ENCODE data around the gene CD6. TPM values are rescaled to one million over a fixed set of nuclear protein-coding genes. Genes with fewer than 3 reads are reported as not detected.

CD6 gene
- total and polyA plus RNA-seq, 2 donors (not counting 3 experiments of a cell fraction or from before 2014, with no cell fraction given) = not detected

- H3K4me2 ChIP-seq (ENCODE audit: insufficient read depth, low read length) = no peak overlapping the region
- no peak for DNase-seq (ENCODE audit: low read depth, low spot score)
- TF ChIP-seq MAX (IDR thresholded peaks at IDR 0.05; ENCODE audit: insufficient read depth, insufficient read length) = no peak
- no peak for TF ChIP-seq JUN (IDR thresholded peaks at IDR 0.05; ENCODE audit: borderline replicate concordance, insufficient read depth, insufficient read length, low read depth)
- no peak for TF ChIP-seq FOS (IDR thresholded peaks at IDR 0.05; ENCODE audit: borderline replicate concordance, insufficient read depth, low read length)
- TF ChIP-seq GATA2 (IDR thresholded peaks at IDR 0.05; ENCODE audit: insufficient read depth, insufficient read length, low read depth, low read length) = no peak
- TF ChIP-seq POLR2A (IDR thresholded peaks at IDR 0.05; ENCODE audit: low read depth, low read length) = no peak
- TF ChIP-seq EZH2 (IDR thresholded peaks at IDR 0.05; ENCODE audit: borderline replicate concordance, low read depth, low read length, severe bottlenecking) = no peak
- TF ChIP-seq MYC (IDR thresholded peaks at IDR 0.05; ENCODE audit: low read depth, low read length) = no peak
- no peak for TF ChIP-seq POLR2AphosphoS5 (IDR thresholded peaks at IDR 0.05; ENCODE audit: insufficient read depth, low read depth, low read length)
- no peak for TF ChIP-seq CTCF (IDR thresholded peaks at IDR 0.05; ENCODE audit: extremely low read depth in 1 of 2, insufficient read depth in 1 of 2, low read depth in 1 of 2, low read length in 2 of 2)
- H3K27me3 ChIP-seq (ENCODE audit: control insufficient read depth in 2 of 2, insufficient read depth in 2 of 2, low read length in 2 of 2) = no peaks in the 10 kb centered on the region
- BruUV-seq (replicated peaks) = no TSS peak
- FAIRE-seq = no peak
- no peak overlapping the region for H3K9ac ChIP-seq (replicated peaks; ENCODE audit: extremely low read depth, insufficient read depth, low read length)
- intact Hi-C loops (cut with micrococcal nuclease) = no loop called here
- H3K4me3 ChIP-seq (replicated peaks in 1 of 3; ENCODE audit: insufficient read depth in 1 of 3, low read depth in 1 of 3, low read length in 3 of 3) = no peak overlapping the region
- H4K20me1 ChIP-seq (replicated peaks; ENCODE audit: control insufficient read depth, extremely low read depth, insufficient read depth, low read length) = no peaks in the 10 kb centered on the region
- H3K9me1 ChIP-seq (replicated peaks; ENCODE audit: control insufficient read depth, extremely low read depth, insufficient read depth, low read length) = no peaks in the 10 kb centered on the region
- H3K79me2 ChIP-seq (ENCODE audit: control insufficient read depth, insufficient read depth, low read length) = no peaks in the 10 kb centered on the region
- H3K4me1 ChIP-seq (ENCODE audit: control insufficient read depth, extremely low read depth, insufficient read depth, low read length) = peaks cover 8% of the 10 kb centered on the region
- no peak overlapping the region for H2AFZ ChIP-seq (ENCODE audit: low read depth, low read length)
- CTCF ChIA-PET = no interaction called here
- POLR2A ChIA-PET = no interaction called here
- peaks cover 3 to 43% of the 10 kb centered on the region in 2 experiments for H3K36me3 ChIP-seq (ENCODE audit: control insufficient read depth in 2 of 2, extremely low read depth in 1 of 2, insufficient read depth in 2 of 2, low read length in 2 of 2)
- H3K27ac ChIP-seq (ENCODE audit: insufficient read depth, low read depth, low read length) = no peak overlapping the region
- dilution Hi-C loops (cut with MboI; ENCODE audit: extremely low pct_ligation_motif_present, low sequenced_read_pairs) = no loop called here
- H3K9me3 ChIP-seq (replicated peaks; ENCODE audit: control insufficient read depth, insufficient read depth, low read length) = no peaks in the 10 kb centered on the region
Measured at GRCh38 chr11:60932605-60933356, 38.7 kb upstream of the CD6 start.
